A673 (cell line): Measurements from ENCODE around the gene CSTPP1. TPM values are rescaled to one million over a fixed set of nuclear protein-coding genes. Genes with fewer than 3 reads are reported as not detected.

Experiments
- BruUV-seq: library from RNA; stranded (reverse); fragments of 400-500 nt; replicated peaks from 2 replicates; lab custom pipeline; 2021; lab: Mats Ljungman, UMichigan
- CTCF ChIA-PET: fragments of 300-600 bp; sonication (Branson Sonifier 250); formaldehyde crosslinking; loops from one replicate; lab custom pipeline; 2022; ENCODE audit warnings: antibody characterized with exemption; lab: Charles Lee
- POLR2A ChIA-PET: fragments of 300-600 bp; sonication (Branson Sonifier 250); formaldehyde crosslinking; loops from one replicate; lab custom pipeline; 2022; ENCODE audit warnings: antibody characterized with exemption; ENCODE audit not compliant: low non-redundant PET; lab: Charles Lee
- DNase-seq: peaks from one replicate; pipeline ENCODE4 v3.0.0-alpha.2; 2015; ENCODE audit warnings: low spot score
- H3K27ac ChIP-seq: fragments of 200-600 bp; sonication (generic); 2 replicates; pipeline ENCODE4 v1.5.1; 2016; ENCODE audit warnings: mixed run types, low read depth, mild to moderate bottlenecking, mixed read lengths, antibody characterized with exemption, low read length; ENCODE audit not compliant: poor library complexity, severe bottlenecking
- H3K27me3 ChIP-seq: fragments of 200-600 bp; sonication (generic); replicated peaks from 2 replicates; pipeline ENCODE4 v1.6.1; 2017; ENCODE audit warnings: mixed run types, low read depth, mild to moderate bottlenecking, mixed read lengths, antibody characterized with exemption, low read length; ENCODE audit not compliant: insufficient read depth, poor library complexity
- H3K36me3 ChIP-seq: fragments of 200-600 bp; sonication (generic); 2 replicates; pipeline ENCODE4 v1.6.1; 2016; ENCODE audit warnings: mixed run types, mild to moderate bottlenecking, mixed read lengths, antibody characterized with exemption, low read length; ENCODE audit not compliant: insufficient read depth, poor library complexity, severe bottlenecking
- H3K4me1 ChIP-seq: fragments of 200-600 bp; sonication (generic); 2 replicates; pipeline ENCODE4 v1.6.1; 2017; ENCODE audit warnings: mixed run types, mild to moderate bottlenecking, mixed read lengths, antibody characterized with exemption, low read length; ENCODE audit not compliant: insufficient read depth, poor library complexity, severe bottlenecking
- H3K4me3 ChIP-seq: fragments of 200-600 bp; sonication (generic); 2 replicates; pipeline ENCODE4 v1.5.1; 2016; ENCODE audit warnings: low read depth, mixed run types, mild to moderate bottlenecking, mixed read lengths, low read length; ENCODE audit not compliant: poor library complexity, severe bottlenecking
- H3K9me3 ChIP-seq: fragments of 200-600 bp; sonication (generic); 2 replicates; pipeline ENCODE4 v1.6.1; 2016; ENCODE audit warnings: mixed run types, low read depth, mild to moderate bottlenecking, mixed read lengths, antibody characterized with exemption, low read length; ENCODE audit not compliant: poor library complexity, severe bottlenecking
- CTCF ChIP-seq: fragments of 300-800, 200-600 bp; sonication (generic); conservative IDR thresholded peaks from 2 replicates; pipeline ENCODE4 v1.5.1; 2017; ENCODE audit warnings: low read depth, mild to moderate bottlenecking, antibody characterized with exemption, low read length, moderate library complexity, mixed read lengths
- EZH2 ChIP-seq: fragments of 200-600 bp; sonication (generic); IDR thresholded peaks from 2 replicates; pipeline ENCODE4 v1.6.1; 2017; ENCODE audit warnings: borderline replicate concordance, low read depth, mild to moderate bottlenecking, mixed read lengths, antibody characterized with exemption, low read length; ENCODE audit not compliant: poor library complexity, severe bottlenecking
- intact Hi-C: fragments of 100-400 bp; cut with micrococcal nuclease; formaldehyde crosslinking; loops from one replicate; pipeline ENCODE4 v1.10.0; 2022; ENCODE audit not compliant: unreplicated experiment
- total RNA-seq: library from RNA; stranded (reverse); gene quantifications from 2 replicates; pipeline ENCODE4 v1.2.3, GENCODE V29; 2021

CSTPP1 gene
- total RNA-seq, 1 experiment from 2014 or later, result 79.3 TPM

GRCh38 chr11:47124675-47125074, 188.1 kb downstream of the CSTPP1 start:
- ChIA-PET POLR2A (no interaction called here), CTCF (no interaction called here)
- DNase-seq, result no peak
- Histone ChIP-seq H3K27ac (no peak overlapping the region), H3K36me3 (no peaks in the 10 kb centered on the region), H3K27me3 (no peaks in the 10 kb centered on the region), H3K4me1 (no peaks in the 10 kb centered on the region), H3K9me3 (no peaks in the 10 kb centered on the region), H3K4me3 (no peak overlapping the region)
- TF ChIP-seq EZH2 (no peak), CTCF (no peak)
- BruUV-seq, result no TSS peak
- intact Hi-C loops, result no loop called here

GRCh38 chr11:47125083-47125482, 188.5 kb downstream of the CSTPP1 start:
- H3K27me3 ChIP-seq, result no peaks in the 10 kb centered on the region
- H3K27ac ChIP-seq, result no peak overlapping the region
- H3K4me1 ChIP-seq, result no peaks in the 10 kb centered on the region
- no TSS peak for BruUV-seq
- no peak for TF ChIP-seq EZH2
- no peak for TF ChIP-seq CTCF
- CTCF ChIA-PET, result interaction anchor here (0.6 kb wide), 1 partner anchor 224 kb away, joined by 6 read pairs; no protein-coding TSS in a partner anchor
- H3K36me3 ChIP-seq, result no peaks in the 10 kb centered on the region
- H3K9me3 ChIP-seq, result no peaks in the 10 kb centered on the region
- DNase-seq, result no peak
- no peak overlapping the region for H3K4me3 ChIP-seq
- intact Hi-C loops, result no loop called here
- POLR2A ChIA-PET, result no interaction called here

- Histone ChIP-seq H3K9me3 (no peaks in the 10 kb centered on the region), H3K36me3 (no peaks in the 10 kb centered on the region), H3K4me1 (no peaks in the 10 kb centered on the region), H3K27ac (no peak overlapping the region), H3K4me3 (no peak overlapping the region), H3K27me3 (no peaks in the 10 kb centered on the region)
- DNase-seq, result no peak
- no TSS peak for BruUV-seq
- ChIA-PET POLR2A (no interaction called here), CTCF (no interaction called here)
- no peak for TF ChIP-seq CTCF
- no peak for TF ChIP-seq EZH2
- intact Hi-C loops, result no loop called here
Measured at GRCh38 chr11:47127213-47127612, 190.7 kb downstream of the CSTPP1 start.
